A673 (cell line): ENCODE results near the gene GPR78.

Source experiments
- EZH2 ChIP-seq: fragments of 200-600 bp; sonication (generic); IDR thresholded peaks from 2 replicates; pipeline ENCODE4 v1.6.1; 2017; ENCODE audit warnings: borderline replicate concordance, low read depth, mild to moderate bottlenecking, mixed read lengths, antibody characterized with exemption, low read length; ENCODE audit not compliant: poor library complexity, severe bottlenecking
- TF ChIP-seq, protein P1 (sequence below): fragments of 300-800, 200-600 bp; sonication (generic); conservative IDR thresholded peaks from 2 replicates; pipeline ENCODE4 v1.5.1; 2017; ENCODE audit warnings: low read depth, mild to moderate bottlenecking, antibody characterized with exemption, low read length, moderate library complexity, mixed read lengths

DNA sequence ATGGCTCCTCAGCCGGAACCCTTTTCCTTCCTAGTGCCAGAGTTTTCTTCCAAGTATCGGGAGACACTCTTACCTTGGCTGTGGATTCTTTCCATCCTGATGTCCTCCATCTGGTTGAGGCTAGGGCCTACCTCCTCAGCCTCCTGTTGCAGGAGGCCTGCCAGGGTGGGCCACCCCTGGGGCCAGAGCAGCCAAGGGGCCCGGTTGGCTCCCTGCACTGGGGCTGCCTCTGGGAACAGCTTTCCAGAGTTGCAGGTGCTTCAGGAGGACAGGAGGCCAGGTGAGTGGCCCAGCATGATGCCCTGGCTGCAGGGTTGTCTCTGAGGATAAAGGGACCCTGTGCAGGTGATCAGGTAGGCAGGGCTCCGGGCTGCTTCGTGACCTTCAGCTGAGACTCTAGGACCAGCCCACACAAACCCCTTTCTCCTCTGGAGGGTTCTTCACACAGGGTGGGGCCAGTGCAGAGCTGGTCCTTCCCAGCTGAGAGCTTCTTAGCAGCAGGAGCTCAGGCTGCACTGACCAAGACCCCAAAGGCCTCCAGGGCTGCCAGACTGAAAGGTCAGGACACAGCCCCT lies 5.3 kb upstream of the GPR78 start:
- TF ChIP-seq, protein P1, sequence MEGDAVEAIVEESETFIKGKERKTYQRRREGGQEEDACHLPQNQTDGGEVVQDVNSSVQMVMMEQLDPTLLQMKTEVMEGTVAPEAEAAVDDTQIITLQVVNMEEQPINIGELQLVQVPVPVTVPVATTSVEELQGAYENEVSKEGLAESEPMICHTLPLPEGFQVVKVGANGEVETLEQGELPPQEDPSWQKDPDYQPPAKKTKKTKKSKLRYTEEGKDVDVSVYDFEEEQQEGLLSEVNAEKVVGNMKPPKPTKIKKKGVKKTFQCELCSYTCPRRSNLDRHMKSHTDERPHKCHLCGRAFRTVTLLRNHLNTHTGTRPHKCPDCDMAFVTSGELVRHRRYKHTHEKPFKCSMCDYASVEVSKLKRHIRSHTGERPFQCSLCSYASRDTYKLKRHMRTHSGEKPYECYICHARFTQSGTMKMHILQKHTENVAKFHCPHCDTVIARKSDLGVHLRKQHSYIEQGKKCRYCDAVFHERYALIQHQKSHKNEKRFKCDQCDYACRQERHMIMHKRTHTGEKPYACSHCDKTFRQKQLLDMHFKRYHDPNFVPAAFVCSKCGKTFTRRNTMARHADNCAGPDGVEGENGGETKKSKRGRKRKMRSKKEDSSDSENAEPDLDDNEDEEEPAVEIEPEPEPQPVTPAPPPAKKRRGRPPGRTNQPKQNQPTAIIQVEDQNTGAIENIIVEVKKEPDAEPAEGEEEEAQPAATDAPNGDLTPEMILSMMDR, result no peak
- no peak for TF ChIP-seq EZH2
